GM18519 (cell line): Measurements from ENCODE around the gene INPP5F.
"Not testable (repeated sequence)": the region's sequence is repeated elsewhere in the genome, so short reads cannot be mapped to it uniquely, and the experiment has no call there.

Source experiments
- ATAC-seq: cut with Tn5 transposase; IDR thresholded peaks from one replicate; pipeline ENCODE4 v1.9.1; 2021; ENCODE audit warnings: mild to moderate bottlenecking, moderate library complexity; ENCODE audit not compliant: unreplicated experiment, low FRiP score

Gene INPP5F

DNA sequence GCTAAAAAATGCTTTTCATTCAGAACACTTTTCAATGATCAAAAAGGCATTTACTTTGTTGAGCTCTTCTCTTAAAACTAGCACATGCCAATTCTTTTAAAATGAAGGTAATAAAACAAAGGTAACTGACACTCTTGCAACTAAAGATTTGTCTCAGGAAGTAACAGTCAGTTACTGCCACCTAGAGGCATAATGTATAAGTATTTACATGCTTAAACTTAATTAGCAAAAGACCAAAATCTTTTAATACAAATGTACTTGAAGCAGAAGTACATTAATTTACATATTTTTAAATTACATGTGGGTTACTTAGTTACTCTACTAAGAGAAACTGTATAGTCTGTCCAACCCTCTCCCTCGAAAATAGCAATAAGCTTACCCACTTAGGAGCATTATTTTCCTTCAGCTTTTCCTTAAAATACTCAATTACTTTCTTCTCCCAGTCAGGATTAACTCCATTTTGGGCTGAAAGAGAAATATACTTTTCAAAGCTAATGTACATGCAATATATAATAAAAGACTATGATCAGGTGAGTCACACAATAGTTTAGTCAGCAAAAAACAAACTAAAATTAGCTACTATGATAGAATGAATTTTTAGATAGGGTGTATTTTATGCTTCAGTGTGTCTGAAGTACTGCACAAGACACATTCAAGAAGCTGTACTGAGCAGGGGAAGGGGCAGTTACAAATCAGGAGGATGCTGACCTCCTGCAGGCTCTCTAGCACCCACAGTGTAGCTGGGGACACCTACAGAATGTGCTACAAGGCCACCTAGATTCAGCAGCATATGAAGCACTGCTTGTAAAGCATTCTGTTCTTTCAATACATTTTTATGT lies 133.8 kb downstream of the INPP5F start:
- ATAC-seq: no peak

DNA sequence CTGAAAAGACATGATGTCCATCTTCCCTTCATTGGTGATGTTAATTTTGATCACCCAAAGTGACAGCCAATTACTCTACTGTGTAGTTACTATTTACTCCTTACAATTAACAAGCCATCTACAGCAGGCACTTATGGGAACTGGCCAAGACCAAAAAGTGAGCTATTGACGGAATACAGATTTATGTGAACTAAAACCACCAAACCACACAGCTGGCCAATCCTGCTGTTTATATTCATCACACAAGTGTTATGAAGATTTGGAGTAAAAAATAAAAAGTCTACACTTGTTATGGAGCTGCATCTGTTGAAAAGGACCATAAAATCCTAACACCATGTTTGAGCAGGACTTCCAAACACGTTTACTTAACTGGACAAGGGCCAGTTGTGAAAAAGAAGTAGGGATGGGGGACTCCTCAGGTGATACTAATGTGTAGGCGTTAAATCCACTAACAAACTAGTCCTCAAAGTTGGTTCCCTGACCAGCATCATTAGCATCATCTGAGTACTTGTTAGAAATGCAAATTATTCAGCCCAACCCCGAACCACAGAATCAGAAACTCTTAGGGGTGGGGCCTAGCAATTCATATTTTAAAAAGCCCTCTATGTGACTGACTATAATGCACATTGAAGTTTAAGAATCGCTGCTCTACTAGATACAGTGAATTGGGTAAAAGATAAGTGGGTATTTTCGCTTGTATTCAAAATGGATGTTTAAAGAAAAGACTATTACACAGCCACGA lies 135.2 kb downstream of the INPP5F start:
- ATAC-seq: no peak

DNA sequence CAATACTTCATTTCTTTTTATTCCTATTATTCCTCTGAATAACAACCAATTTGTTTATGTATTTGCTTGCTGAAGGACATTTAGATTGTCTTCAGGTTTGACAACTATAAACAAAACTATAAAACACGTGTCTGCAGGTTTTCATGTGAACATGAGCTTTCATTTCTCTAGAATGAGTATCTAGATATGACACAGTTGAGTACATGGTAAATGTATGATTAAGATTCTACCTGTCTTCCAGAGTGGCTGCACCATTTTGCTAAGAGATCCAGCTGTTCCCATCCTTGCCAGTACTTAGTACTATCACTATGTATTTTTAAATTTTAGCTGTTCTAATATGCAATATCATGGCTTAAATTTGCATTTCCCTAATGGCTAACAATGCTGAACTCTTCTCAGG lies 136.7 kb downstream of the INPP5F start:
- ATAC-seq: no peak

GRCh38 chr10:119863951-119864565 lies 138.2 kb downstream of the INPP5F start:
- no peak for ATAC-seq

DNA sequence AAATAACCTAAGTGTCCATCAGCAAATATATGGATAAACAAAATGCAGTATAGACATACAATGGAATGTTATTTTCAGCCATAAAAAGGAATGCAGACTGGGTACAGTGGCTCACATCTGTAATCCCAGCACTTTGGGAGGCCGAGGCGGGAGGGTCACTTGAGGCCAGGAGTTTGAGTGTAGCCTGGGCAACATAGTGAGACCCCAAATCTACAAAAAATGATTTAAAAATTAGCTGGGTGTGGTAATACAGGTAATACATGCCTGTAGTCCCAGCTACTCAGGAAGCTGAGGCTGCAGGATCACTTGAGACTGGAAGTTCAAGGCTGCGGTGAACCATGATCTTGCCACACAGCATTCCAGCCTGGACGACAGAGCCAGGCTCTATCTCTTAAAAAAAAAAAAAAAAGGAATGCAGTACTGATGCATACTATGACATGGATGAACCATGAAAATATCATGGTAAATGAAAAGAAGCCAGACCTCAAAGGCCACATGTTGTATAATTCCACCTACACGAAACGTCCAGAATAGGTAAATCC lies 139.9 kb downstream of the INPP5F start:
- no peak for ATAC-seq

- ATAC-seq: no peak
Measured at GRCh38 chr10:119867317-119867716, 141.5 kb downstream of the INPP5F start.

GRCh38 chr10:119869398-119869797 lies 143.5 kb downstream of the INPP5F start:
- not testable (repeated sequence) for ATAC-seq

DNA sequence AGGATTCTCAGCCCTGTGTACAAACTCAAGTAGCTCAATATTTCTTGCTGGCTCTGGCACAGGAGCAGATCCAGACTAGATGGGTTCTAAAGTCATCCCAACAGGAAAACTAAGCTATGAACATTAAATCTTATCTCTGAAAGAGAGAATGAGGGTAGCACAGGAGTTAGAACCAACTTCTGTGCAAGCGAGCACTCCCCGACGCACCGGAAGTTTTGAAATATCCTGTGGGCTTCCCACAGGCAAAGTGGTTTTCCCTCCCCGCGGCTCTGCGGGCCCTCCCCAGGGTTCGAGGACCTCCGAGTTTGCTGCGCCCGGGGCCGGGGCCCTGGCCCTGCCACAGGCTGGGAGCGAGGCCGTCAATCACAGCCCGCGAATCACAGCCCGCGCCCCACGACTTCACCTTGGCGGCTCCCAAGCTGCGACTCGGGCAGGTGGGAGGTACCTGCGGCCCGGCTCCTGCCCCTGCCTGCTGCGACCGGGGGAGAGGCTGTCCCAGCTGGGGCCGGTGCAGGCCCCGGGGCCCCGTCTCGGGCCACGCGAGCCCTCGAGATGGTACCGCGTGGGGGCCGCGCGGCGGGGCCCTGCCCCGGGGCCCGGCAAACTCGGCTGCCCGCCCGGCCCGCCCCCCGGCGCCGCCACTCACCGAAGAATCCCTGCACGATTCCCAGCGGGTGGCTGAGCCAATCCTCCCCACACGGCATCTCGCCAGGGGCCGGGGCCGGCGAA lies 146.2 kb downstream of the INPP5F start:
- peak; percentile 21 for ATAC-seq

DNA sequence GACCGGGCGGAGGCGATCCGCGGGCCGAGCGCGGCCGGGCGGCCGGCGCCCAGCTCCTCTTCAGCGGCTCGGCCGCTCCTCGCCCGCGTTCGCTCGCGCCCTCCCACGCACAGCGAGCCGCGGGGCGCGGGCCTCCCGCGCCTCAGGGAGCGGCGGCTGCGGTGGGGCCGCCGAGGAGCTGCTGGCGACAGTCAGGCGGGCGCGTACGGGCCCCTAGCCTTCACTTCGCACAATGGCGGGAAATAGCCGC lies 146.7 kb downstream of the INPP5F start, which contains the start of gene MCMBP:
MCMBP (minus strand) TSS at position 234 of the 250 bp plus-strand sequence. CDS start 259 bp downstream, outside the sequence.
- ATAC-seq: peak; percentile 21

GRCh38 chr10:119872860-119873681 lies 147.2 kb downstream of the INPP5F start:
- ATAC-seq: peak; percentile 86

DNA sequence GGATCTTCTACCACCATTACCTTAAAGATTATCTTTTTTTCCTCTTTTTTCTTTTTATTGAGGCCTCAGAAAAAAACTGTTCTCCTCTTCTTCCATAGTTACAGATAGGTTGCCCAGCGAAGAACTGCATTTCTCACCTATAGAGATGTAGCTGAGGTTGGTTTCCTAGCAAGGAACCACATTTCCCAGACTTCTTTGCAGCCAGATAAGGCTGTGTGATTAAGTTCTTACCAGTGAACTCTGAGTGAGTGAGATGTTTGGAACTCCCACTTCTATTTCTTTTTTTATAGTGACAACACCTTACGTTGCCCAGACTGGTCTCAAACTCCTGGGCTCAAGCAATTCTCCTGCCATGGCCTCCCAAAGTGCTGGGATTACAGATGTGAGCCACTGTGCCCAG lies 152.7 kb downstream of the INPP5F start:
- ATAC-seq: no peak
